ENCODE data around the gene CD300LB. TPM values are rescaled to one million over a fixed set of nuclear protein-coding genes. Genes with fewer than 3 reads are reported as not detected.

The CD300LB gene
- total RNA-seq, 1 donor from 2014 or later: not detected

DNA sequence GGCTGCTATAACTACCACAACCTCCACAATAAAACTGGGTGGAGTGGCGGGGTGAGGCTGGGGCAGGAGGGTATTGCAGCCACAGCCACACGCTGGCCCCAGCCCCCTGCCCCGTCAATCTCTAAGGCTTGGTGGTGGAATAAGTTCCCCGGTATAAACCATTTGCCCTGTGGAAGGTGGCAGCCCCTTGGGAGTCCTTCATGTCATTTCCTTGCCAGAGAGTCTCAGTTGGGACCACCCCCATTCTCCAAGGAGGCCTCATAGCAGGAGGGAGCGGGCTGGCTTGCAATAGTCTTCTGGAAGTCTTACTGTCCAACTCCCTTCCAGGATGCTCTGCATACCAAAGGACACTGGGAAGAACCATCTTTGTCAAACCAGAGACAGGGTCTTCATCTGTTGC is 45.4 kb downstream of the CD300LB start:
- no peak overlapping the region for H3K27ac Mint-ChIP-seq

GRCh38 chr17:74485022-74485743 is 46.1 kb downstream of the CD300LB start:
- CTCF ChIA-PET: interaction anchor here (0.8 kb wide), 1 partner anchor 857 kb away, joined by 4 read pairs; no protein-coding TSS in a partner anchor

More for the DNA sequence above, 45.4 kb downstream of the CD300LB start:
- POLR2A ChIA-PET: no interaction called here
- H3K4me1 Mint-ChIP-seq: no peaks in the 10 kb centered on the region
- intact Hi-C loops (cut with micrococcal nuclease): no loop called here
- DNase-seq (no peak), ATAC-seq (ENCODE audit: low read depth) (no peak)
- H3K27me3 Mint-ChIP-seq: no peaks in the 10 kb centered on the region
- H3K36me3 Mint-ChIP-seq (ENCODE audit: low read depth): no peaks in the 10 kb centered on the region
- CTCF ChIA-PET: no interaction called here
- TF ChIP-seq, protein P1, sequence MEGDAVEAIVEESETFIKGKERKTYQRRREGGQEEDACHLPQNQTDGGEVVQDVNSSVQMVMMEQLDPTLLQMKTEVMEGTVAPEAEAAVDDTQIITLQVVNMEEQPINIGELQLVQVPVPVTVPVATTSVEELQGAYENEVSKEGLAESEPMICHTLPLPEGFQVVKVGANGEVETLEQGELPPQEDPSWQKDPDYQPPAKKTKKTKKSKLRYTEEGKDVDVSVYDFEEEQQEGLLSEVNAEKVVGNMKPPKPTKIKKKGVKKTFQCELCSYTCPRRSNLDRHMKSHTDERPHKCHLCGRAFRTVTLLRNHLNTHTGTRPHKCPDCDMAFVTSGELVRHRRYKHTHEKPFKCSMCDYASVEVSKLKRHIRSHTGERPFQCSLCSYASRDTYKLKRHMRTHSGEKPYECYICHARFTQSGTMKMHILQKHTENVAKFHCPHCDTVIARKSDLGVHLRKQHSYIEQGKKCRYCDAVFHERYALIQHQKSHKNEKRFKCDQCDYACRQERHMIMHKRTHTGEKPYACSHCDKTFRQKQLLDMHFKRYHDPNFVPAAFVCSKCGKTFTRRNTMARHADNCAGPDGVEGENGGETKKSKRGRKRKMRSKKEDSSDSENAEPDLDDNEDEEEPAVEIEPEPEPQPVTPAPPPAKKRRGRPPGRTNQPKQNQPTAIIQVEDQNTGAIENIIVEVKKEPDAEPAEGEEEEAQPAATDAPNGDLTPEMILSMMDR (IDR thresholded peaks at IDR 0.05): no peak
- no peak overlapping the region for H3K4me3 Mint-ChIP-seq
- no peaks in the 10 kb centered on the region for H3K9me3 Mint-ChIP-seq

DNA sequence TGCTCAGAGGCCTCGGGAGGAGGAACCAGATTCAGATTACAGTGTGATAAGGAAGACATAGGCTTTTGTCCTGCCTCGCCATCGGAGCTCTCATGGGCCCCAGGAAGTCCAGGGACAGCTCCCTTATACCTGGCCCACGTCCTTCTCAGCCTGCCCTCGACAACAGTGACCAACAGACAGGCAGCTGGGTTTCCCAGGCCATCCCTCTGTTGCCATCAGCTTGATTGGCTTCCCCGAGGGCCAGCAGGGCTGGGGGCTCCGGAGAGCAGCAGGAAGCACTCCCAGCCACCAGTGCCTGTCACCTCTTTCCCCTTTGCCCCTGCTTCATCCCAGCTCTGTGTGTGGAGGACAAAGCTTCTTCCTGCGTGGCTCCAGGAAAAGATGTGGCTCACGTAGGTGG is 47.2 kb downstream of the CD300LB start:
- TF ChIP-seq, protein P1 (IDR thresholded peaks at IDR 0.05): no peak
- Mint-ChIP-seq H3K4me3 (no peak overlapping the region), H3K9me3 (no peaks in the 10 kb centered on the region), H3K27me3 (no peaks in the 10 kb centered on the region), H3K4me1 (peaks cover 7% of the 10 kb centered on the region), H3K36me3 (ENCODE audit: low read depth) (no peaks in the 10 kb centered on the region), H3K27ac (no peak overlapping the region)
- intact Hi-C loops (cut with micrococcal nuclease): no loop called here
- no peak for ATAC-seq (ENCODE audit: low read depth)
- ChIA-PET CTCF (interaction anchor here (0.8 kb wide), 1 partner anchor 855 kb away, joined by 4 read pairs; no protein-coding TSS in a partner anchor), POLR2A (no interaction called here)
- DNase-seq: no peak

More at GRCh38 chr17:74485022-74485743, 46.1 kb downstream of the CD300LB start:
- DNase-seq: no peak
- Mint-ChIP-seq H3K27me3 (no peaks in the 10 kb centered on the region), H3K27ac (no peak overlapping the region), H3K4me1 (no peaks in the 10 kb centered on the region), H3K4me3 (no peak overlapping the region), H3K36me3 (ENCODE audit: low read depth) (no peaks in the 10 kb centered on the region), H3K9me3 (no peaks in the 10 kb centered on the region)
- TF ChIP-seq, protein P1 (IDR thresholded peaks at IDR 0.05): no peak
- POLR2A ChIA-PET: no interaction called here
- ATAC-seq (ENCODE audit: low read depth): no peak
- intact Hi-C loops (cut with micrococcal nuclease): no loop called here

GRCh38 chr17:74481621-74482020 is 49.7 kb downstream of the CD300LB start:
- ChIA-PET CTCF (interaction anchor here (1.2 kb wide), 1 partner anchor 10 kb away, joined by 3 read pairs; no protein-coding TSS in a partner anchor), POLR2A (no interaction called here)
- Mint-ChIP-seq H3K36me3 (ENCODE audit: low read depth) (peaks cover under 1% of the 10 kb centered on the region), H3K9me3 (peaks cover under 1% of the 10 kb centered on the region), H3K4me3 (no peak overlapping the region), H3K27me3 (no peaks in the 10 kb centered on the region), H3K27ac (no peak overlapping the region), H3K4me1 (peaks cover 16% of the 10 kb centered on the region)
- DNase-seq (no peak), ATAC-seq (ENCODE audit: low read depth) (no peak)
- TF ChIP-seq, protein P1 (IDR thresholded peaks at IDR 0.05): no peak
- intact Hi-C loops (cut with micrococcal nuclease): no loop called here

DNA sequence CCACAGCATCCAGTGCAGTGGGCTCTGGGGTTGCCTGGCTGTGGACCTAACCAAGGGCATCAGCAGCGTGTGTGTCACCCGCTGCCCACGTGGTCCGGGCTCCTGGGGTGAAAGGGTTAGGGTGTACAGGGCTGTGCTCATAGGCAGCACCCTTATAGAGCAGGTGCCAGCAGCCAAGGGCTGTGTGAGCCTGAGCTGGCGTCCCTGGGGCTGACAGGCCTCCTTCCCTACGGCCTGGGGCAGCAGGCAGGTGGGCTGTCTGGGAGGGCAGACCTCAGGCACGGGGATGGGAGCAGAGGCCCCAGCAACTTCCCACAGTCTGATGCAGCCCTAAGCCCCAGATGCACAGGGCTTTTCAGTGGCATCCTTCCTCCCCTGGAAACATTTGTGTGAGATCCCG is 51.0 kb downstream of the CD300LB start:
- Mint-ChIP-seq H3K9me3 (peaks cover 8% of the 10 kb centered on the region), H3K27me3 (no peaks in the 10 kb centered on the region), H3K4me3 (no peak overlapping the region), H3K27ac (no peak overlapping the region), H3K4me1 (peaks cover 16% of the 10 kb centered on the region), H3K36me3 (ENCODE audit: low read depth) (peaks cover 6% of the 10 kb centered on the region)
- intact Hi-C loops (cut with micrococcal nuclease): no loop called here
- no peak for ATAC-seq (ENCODE audit: low read depth)
- no peak for DNase-seq
- POLR2A ChIA-PET: no interaction called here
- CTCF ChIA-PET: no interaction called here
- TF ChIP-seq, protein P1 (IDR thresholded peaks at IDR 0.05): no peak
